ENCODE measurements around the gene DGKH. TPM values are rescaled to one million over a fixed set of nuclear protein-coding genes. Genes with fewer than 3 reads are reported as not detected.
"Not testable (repeated sequence)": the region's sequence is repeated elsewhere in the genome, so short reads cannot be mapped to it uniquely, and the experiment has no call there.

Gene DGKH
- total RNA-seq, 1 donor from 2014 or later, result 16.0 TPM

GRCh38 chr13:42153199-42154113 lies 105.0 kb downstream of the DGKH start:
- no peak for DNase-seq (ENCODE audit: low spot score in 2 of 2)
- intact Hi-C loops (cut with DNase I), result no loop called here
- H3K36me3 ChIP-seq, result peaks cover 10 to 13% of the 10 kb centered on the region in 2 donors
- H3K9me3 ChIP-seq, result no peaks in the 10 kb centered on the region
- no peaks in the 10 kb centered on the region for H3K27me3 ChIP-seq
- H3K27ac ChIP-seq, result no peak overlapping the region
- no peak overlapping the region for H3K4me3 ChIP-seq
- no peaks in the 10 kb centered on the region for H3K4me1 ChIP-seq
- no peak for TF ChIP-seq CTCF (IDR thresholded peaks at IDR 0.05)

DNA sequence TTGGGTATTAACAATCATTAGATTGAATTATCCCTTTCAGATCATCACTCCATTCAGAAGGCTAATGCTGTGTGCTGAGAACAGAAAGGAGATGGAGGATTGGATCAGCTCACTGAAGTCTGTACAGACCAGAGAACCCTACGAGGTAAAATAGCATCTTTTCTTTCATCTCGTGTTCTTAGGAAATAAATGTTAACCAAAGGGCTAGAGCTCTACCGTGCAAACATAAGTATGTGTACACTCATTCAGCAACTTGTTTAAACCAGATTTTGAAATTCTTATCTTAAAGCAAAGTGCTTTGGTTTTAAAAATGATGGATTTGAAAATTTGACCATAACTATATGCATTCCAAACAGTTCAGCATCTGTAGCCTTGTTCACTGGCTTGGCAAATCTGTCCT lies 106.8 kb downstream of the DGKH start:
- no peak for DNase-seq (ENCODE audit: low spot score in 2 of 2)
- intact Hi-C loops (cut with DNase I), result no loop called here
- H3K36me3 ChIP-seq, result peaks cover 10 to 23% of the 10 kb centered on the region in 2 donors
- H3K4me3 ChIP-seq, result no peak overlapping the region
- H3K9me3 ChIP-seq, result no peaks in the 10 kb centered on the region
- H3K4me1 ChIP-seq, result no peaks in the 10 kb centered on the region
- no peaks in the 10 kb centered on the region for H3K27me3 ChIP-seq
- no peak for TF ChIP-seq CTCF (IDR thresholded peaks at IDR 0.05)
- H3K27ac ChIP-seq, result no peak overlapping the region

- H3K4me1 ChIP-seq; H3K27me3 ChIP-seq; DNase-seq (ENCODE audit: low spot score in 2 of 2); H3K9me3 ChIP-seq; intact Hi-C loops (cut with DNase I); H3K27ac ChIP-seq; H3K4me3 ChIP-seq: not testable (repeated sequence)
- peaks cover 4 to 47% of the 10 kb centered on the region in 2 donors for H3K36me3 ChIP-seq
These were observed 114.9 kb downstream of the DGKH start for GRCh38 chr13:42163338-42163737.

- DNase-seq (ENCODE audit: low spot score in 2 of 2); H3K27ac ChIP-seq; H3K4me3 ChIP-seq; intact Hi-C loops (cut with DNase I); H3K27me3 ChIP-seq; H3K9me3 ChIP-seq; H3K4me1 ChIP-seq: not testable (repeated sequence)
- H3K36me3 ChIP-seq, result peaks cover 7 to 52% of the 10 kb centered on the region in 2 donors
These were observed 115.5 kb downstream of the DGKH start for GRCh38 chr13:42163910-42164309.

DNA sequence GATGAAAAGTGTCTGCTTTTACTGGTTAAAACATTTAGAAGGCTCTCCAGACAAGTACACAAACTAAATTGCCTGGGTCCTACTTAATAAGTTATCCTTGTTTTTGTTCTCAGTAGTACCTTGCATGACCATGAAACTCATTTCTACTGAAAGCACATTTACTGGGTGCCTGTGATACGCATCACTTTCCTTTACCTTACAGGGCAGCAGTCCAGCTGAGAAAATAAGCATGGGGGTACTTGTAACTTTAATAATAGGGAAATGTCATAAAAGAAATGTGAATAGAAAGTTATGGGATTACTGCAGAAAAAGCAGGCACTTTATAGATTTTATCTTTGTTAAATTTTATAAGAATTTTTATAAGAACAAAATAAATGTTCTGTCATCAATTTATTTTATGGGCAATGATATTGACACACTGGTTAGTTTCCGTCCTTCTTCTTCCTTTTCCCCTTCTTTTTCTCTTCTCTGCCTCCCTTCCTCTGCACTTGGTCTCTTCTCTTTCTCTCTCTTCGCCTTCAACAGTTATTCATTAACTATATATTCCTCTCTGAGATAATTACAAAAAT lies 116.2 kb downstream of the DGKH start:
- H3K27me3 ChIP-seq, result no peaks in the 10 kb centered on the region
- peaks cover 10 to 55% of the 10 kb centered on the region in 2 donors for H3K36me3 ChIP-seq
- no peak overlapping the region for H3K27ac ChIP-seq
- H3K4me3 ChIP-seq, result no peak overlapping the region
- H3K9me3 ChIP-seq, result no peaks in the 10 kb centered on the region
- no peak for TF ChIP-seq CTCF (IDR thresholded peaks at IDR 0.05)
- no peaks in the 10 kb centered on the region for H3K4me1 ChIP-seq
- intact Hi-C loops (cut with DNase I), result no loop called here
- DNase-seq (ENCODE audit: low spot score in 2 of 2), result no peak

DNA sequence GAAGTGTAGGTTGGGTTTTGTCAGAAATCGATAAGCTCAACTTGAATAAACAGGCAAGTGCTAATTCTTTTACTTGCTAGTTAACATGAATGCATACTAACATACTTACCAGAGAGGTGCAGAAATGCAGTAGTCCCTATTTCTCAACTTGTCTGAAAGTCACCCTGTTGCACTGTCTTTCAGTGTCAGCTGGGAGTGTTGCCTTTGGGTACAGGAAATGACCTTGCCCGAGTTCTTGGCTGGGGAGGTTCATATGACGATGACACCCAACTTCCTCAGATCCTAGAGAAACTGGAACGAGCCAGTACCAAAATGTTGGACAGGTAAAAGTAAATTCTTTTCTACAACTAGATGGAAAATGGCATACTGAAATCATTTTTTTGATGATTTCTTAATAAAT lies 120.0 kb downstream of the DGKH start:
- Histone ChIP-seq H3K4me3 (no peak overlapping the region), H3K27ac (no peak overlapping the region), H3K27me3 (no peaks in the 10 kb centered on the region), H3K4me1 (no peaks in the 10 kb centered on the region), H3K9me3 (no peaks in the 10 kb centered on the region), H3K36me3 (peaks cover 6 to 46% of the 10 kb centered on the region in 2 donors)
- intact Hi-C loops (cut with DNase I), result no loop called here
- no peak for DNase-seq (ENCODE audit: low spot score in 2 of 2)
- no peak for TF ChIP-seq CTCF (IDR thresholded peaks at IDR 0.05)

Measured in ascending aorta (tissue), 2 donors.